HFF-Myc (cell line): ENCODE measurements around the gene SYT7.

Experiments used
- DNase-seq: peaks from one replicate; pipeline ENCODE4 v3.0.0-alpha.2; 2011; ENCODE audit warnings: low read depth; ENCODE audit errors: extremely low read depth
- H3K4me3 ChIP-seq: replicated peaks from 2 replicates; pipeline ENCODE4 v1.5.1; 2011; ENCODE audit warnings: low read depth, mild to moderate bottlenecking, control low read depth, low read length
- TF ChIP-seq, protein P1 (sequence below): IDR thresholded peaks from 2 replicates; pipeline ENCODE4 v1.5.1; 2012; ENCODE audit warnings: mild to moderate bottlenecking, low read depth, low read length, control low read depth; ENCODE audit errors: missing control alignments

SYT7 gene

GRCh38 chr11:61499816-61500491 lies 80.9 kb downstream of the SYT7 start:
- no peak overlapping the region for H3K4me3 ChIP-seq
- no peak for DNase-seq
- TF ChIP-seq, protein P1, sequence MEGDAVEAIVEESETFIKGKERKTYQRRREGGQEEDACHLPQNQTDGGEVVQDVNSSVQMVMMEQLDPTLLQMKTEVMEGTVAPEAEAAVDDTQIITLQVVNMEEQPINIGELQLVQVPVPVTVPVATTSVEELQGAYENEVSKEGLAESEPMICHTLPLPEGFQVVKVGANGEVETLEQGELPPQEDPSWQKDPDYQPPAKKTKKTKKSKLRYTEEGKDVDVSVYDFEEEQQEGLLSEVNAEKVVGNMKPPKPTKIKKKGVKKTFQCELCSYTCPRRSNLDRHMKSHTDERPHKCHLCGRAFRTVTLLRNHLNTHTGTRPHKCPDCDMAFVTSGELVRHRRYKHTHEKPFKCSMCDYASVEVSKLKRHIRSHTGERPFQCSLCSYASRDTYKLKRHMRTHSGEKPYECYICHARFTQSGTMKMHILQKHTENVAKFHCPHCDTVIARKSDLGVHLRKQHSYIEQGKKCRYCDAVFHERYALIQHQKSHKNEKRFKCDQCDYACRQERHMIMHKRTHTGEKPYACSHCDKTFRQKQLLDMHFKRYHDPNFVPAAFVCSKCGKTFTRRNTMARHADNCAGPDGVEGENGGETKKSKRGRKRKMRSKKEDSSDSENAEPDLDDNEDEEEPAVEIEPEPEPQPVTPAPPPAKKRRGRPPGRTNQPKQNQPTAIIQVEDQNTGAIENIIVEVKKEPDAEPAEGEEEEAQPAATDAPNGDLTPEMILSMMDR = no peak

- no peak overlapping the region for H3K4me3 ChIP-seq
- TF ChIP-seq, protein P1 = no peak
- DNase-seq = no peak
Measured at GRCh38 chr11:61498767-61499341, 82.0 kb downstream of the SYT7 start.

- H3K4me3 ChIP-seq = no peak overlapping the region
- no peak for DNase-seq
- TF ChIP-seq, protein P1 = no peak
Measured at GRCh38 chr11:61497876-61498275, 83.0 kb downstream of the SYT7 start.

GRCh38 chr11:61497473-61497872 lies 83.4 kb downstream of the SYT7 start:
- no peak overlapping the region for H3K4me3 ChIP-seq
- DNase-seq = no peak
- TF ChIP-seq, protein P1 = no peak

GRCh38 chr11:61496602-61497400 lies 84.1 kb downstream of the SYT7 start:
- DNase-seq = no peak
- TF ChIP-seq, protein P1 = no peak
- no peak overlapping the region for H3K4me3 ChIP-seq

GRCh38 chr11:61495801-61496601 lies 84.9 kb downstream of the SYT7 start:
- TF ChIP-seq, protein P1 = no peak

More at GRCh38 chr11:61495801-61496601, 84.9 kb downstream of the SYT7 start:
- no peak overlapping the region for H3K4me3 ChIP-seq
- no peak for DNase-seq
